T-helper 1 cell treated with Interleukin-12 subunit alpha and Interleukin-12 subunit beta and Interleukin-4 antibody, amounts not matched to agents 30 ng/mL and 1 ng/mL, for 36 hours (primary cell): ENCODE measurements around the gene RFNG. TPM values are rescaled to one million over a fixed set of nuclear protein-coding genes. Genes with fewer than 3 reads are reported as not detected.

Experiments used
- intact Hi-C: fragments of 100-400 bp; cut with micrococcal nuclease; formaldehyde crosslinking; loops from one replicate; pipeline ENCODE4 v1.15.1; 2024
- total RNA-seq: library from RNA; stranded (reverse); gene quantifications from 2 replicates; pipeline ENCODE4 v1.2.3, GENCODE V29; 2022

RFNG gene
- total RNA-seq, 1 donor from 2014 or later: 26.7 TPM

DNA sequence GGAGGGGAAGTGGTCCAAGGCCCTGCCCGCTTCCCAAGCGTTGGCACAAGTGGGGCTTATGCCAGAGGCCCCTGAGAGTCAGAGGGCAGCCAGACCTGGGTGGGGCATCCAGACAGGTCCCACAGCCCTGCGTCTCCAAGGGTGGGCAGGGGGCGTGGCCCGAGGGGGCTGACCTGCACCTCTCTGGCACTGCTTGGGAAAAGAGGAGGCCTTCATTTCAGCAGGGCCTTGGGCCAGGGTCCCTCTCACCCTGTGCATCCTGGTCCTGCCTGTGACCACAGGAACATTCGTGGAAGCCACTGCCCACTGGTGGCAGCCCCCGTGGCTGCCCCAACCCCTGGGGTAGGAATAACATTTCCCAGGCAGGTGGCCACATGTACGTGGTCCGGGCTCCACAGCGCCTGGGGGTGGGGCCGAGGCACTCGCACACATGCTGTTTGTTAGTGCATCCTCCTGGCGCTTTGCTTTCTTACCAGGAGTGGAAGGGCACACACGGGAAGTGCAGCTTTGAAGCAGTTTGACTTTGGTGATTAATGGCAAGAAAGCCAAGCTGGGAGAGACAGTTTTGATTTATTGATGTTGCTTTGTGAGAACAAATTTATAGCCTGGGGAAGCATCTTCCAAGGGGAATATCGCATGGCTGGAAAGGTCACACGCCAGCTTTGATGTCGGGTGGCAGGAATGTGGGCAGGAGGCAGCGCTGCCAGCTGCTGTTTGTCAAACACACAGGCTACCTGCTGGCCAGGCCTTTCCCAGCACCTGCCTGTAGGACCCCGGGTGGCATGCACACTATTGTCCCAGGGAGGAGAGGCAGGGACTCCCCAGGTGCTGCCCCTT is 33.2 kb downstream of the RFNG start:
- intact Hi-C loops: no loop called here

- intact Hi-C loops: no loop called here
Measured at GRCh38 chr17:82017612-82018151, 33.9 kb downstream of the RFNG start.

GRCh38 chr17:82016875-82017459 is 34.6 kb downstream of the RFNG start:
- intact Hi-C loops: no loop called here

GRCh38 chr17:82016061-82016874 is 35.3 kb downstream of the RFNG start:
- intact Hi-C loops: no loop called here

DNA sequence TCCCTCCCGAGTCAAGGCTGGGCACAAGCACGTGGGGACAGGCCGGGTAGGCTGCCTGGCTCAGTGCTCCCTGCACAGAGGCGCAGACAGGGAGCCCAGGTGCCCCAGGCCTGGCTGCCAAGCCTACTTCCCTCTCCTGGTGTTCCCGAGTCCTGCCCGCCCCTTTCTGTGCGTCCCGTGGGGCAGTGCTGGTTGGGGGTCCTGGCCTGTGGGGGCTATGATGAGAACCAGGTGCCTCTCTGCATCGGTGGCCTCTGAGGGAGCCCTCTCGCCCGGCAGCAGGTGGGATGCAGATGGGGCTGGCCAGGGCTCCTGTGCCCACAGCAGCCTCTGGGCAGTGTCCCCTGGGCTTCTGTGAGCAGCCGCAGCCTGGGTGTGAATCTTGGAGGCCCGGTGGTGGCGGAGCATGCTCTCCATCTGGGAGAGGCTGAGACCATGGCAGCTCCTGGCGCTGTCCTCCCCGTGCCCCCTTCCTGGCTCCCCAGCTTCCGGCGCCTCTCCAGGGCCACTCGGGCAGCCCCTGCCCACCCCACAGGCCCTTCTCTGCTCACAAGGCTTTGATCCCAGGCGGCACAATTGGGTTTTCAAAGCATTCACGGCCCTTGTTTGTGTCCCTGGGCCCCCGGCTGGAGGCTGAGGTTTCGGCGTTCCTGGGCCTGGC is 36.2 kb downstream of the RFNG start:
- intact Hi-C loops: no loop called here

DNA sequence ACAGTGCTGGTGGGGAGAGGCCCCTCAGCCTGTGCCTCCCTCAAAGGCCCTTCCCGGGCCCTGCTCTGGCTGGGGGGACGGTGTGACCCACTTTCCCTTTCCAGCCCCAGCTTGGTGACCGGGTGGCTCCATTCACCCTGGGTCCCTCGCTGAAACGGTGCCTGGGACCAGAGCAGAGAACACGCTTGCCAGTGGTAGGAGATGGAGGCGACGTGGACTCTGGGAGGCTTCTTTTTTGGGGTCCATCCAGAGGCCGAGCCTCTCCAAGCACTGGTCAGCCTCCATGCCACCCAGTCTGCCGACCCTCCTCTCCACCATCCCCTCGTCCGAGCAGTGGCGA is 36.7 kb downstream of the RFNG start:
- intact Hi-C loops: no loop called here

- intact Hi-C loops: no loop called here
Measured at GRCh38 chr17:82014432-82014831, 37.2 kb downstream of the RFNG start.

GRCh38 chr17:82013772-82014321 is 37.8 kb downstream of the RFNG start:
- intact Hi-C loops: no loop called here

- intact Hi-C loops: no loop called here
Measured at GRCh38 chr17:82013341-82013740, 38.3 kb downstream of the RFNG start.

DNA sequence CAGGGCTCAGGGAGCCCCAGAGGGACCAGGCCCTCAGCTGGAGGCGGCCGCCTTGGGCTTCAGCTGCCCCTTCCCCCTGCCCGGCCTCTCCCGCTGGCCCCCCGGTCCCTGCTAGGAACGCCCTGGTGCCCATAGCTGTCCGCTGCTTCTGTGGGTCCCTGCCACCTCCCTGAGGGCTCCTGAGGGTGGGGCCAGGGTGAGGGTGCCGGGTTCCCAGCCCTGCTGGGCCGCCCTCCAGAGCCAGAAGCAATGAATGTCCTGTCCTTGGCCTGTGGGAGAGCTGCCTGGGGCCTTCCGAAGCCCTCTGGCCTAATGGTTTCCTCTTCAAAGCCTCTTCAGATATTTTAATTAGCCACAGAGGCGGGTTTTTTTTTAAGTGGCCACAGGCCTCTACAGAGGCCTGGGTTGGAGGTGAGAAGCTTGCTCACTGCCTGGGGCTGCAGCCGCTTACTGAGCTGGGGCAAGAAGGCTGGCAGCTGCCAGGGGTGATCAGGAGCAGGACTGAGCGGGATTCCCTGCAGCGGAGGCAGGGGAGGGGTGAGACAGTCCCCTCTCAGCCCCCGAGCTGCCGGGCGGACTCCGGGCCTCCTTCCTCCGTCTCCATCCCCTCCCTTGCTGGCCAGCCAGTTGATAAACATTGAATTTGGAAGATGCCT is 38.8 kb downstream of the RFNG start:
- intact Hi-C loops: no loop called here

GRCh38 chr17:82012261-82012639 is 39.4 kb downstream of the RFNG start:
- intact Hi-C loops: no loop called here

DNA sequence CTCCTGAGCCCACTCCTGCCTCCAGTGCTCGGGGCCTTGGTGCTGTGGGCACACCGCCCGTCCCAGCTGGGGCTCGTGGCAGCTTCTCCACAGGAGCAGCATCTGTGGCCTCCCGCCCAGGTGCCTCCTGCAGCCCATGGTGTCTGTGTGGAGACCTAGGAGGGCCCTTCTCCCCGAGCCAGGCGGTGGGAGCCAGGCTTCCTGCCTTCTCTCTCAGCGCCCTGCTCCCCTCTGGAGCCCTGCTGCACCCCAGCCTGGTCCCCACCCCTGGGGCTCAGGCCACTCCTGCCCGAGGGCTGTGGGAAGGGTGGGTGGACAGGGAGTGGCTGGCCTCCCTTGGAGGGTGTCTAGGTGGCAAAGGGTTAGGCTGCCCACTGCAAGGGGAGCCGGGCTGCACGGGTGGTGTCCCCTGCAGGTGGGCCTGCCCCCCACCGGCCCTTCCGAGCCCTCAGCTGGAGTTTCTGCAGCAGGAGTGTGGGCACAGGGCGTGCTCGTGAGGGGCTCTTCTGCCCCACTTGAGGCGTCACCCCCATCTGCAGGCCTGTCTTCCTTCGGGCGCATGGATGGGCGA is 39.9 kb downstream of the RFNG start:
- intact Hi-C loops: no loop called here

DNA sequence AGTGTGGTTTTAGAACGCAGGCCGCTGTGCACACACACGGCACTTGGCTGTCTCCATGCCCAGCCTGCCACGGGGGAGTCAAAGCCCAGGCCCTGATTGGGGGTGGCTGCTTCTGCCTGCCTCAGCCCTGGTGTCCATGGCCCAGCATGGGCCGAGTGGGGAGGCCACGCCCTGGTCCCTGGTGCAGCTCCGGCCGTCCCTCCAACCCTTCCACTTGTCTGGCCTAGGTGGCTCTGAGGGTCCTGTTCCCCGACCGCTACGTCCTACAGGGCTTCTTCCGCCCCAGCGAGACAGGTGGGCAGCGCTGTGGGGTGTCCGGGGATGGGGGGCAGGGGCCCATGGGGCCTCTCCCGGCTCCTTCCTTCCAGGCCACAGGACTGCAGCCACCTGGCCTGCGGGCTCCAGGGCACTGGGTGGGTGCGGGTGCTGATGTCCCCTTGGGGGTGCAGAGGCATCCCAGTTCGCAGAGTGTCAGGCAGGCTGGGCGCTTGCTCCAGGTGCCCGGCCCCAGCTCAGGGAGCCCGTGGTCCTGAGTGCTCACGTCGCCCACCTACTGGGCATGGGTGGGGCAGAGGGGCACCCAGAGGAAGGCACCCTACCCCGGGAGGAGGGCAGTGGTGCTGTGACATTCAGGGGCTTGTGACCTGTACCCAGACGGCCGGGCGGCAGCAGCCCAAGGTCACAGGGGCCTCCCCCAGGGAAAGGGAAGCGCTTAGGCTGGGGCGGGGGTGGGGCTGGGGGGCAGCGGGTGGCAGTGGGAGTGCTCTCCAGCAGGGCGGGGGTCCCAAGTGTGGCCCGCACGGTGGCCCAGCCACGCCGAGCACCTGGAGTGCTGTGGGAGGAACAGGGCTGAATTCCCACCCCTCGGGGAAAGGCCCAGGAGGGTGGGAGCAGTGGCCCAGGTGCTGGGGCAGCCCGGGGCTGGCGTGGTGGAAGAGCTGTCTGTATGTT is 40.8 kb downstream of the RFNG start:
- intact Hi-C loops: no loop called here

DNA sequence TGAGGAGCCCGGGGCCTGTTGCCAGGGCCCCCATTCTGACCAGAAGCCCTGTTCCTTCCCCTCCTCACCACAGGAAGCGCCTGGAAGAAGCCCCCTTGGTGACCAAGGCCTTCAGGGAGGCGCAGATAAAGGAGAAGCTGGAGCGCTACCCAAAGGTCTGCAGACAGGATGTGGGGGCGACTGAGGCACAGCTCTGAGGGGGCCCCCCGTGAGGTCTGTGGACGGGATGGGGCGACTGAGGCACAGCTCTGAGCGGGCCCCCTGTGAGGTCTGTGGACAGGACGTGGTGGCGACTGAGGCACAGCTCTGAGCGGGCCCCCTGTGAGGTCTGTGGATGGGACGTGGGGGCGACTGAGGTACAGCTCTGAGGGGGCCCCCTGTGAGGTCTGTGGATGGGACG is 42.2 kb downstream of the RFNG start:
- intact Hi-C loops: no loop called here

- intact Hi-C loops: no loop called here
Measured at GRCh38 chr17:82008941-82009405, 42.6 kb downstream of the RFNG start.

DNA sequence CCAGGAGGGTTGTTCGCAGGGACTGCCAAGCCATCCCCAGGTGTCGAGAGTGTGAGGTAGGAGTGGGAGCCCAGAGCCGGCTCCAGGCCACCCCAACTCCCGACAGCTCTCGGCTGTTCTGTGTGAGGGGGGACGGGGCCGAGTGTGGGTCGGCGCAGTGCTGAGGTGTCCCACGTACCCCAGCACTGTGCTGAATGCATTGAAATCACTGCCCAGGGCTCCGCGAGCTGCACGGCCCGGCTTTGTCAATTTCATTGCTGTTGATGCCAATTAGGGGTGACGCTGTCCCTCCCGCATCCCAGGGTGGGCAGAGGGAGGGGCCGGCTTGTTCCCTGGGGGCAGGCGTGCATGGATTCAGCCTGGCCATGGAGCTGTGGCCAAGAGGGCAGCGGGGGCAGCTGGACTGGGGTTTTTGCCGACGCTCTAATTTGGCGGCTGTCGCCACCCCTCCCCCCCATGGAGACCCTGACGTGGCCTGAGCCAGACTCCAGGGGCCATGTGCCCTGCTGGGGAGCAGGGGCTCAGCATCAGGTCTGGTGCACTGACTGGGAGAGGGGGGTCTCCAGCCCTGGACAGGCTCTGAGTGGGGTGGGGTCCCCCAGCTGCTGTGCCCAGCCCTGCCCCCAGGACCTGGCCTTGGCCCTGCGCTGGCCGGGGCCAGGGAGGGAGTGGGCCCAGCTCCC is 43.2 kb downstream of the RFNG start:
- intact Hi-C loops: no loop called here

GRCh38 chr17:82007495-82008257 is 43.9 kb downstream of the RFNG start:
- intact Hi-C loops: no loop called here

- intact Hi-C loops: no loop called here
Measured at GRCh38 chr17:82007228-82007494, 44.5 kb downstream of the RFNG start.
